ENCODE measurements around the gene ARHGAP5. TPM values are rescaled to one million over a fixed set of nuclear protein-coding genes. Genes with fewer than 3 reads are reported as not detected.
A peak's percentile ranks its signal among the peaks of the same experiment; 100 is the strongest.

Gene ARHGAP5
- polyA plus RNA-seq, 3 donors = 2.5 to 6.3 (median 4.3) TPM

DNA sequence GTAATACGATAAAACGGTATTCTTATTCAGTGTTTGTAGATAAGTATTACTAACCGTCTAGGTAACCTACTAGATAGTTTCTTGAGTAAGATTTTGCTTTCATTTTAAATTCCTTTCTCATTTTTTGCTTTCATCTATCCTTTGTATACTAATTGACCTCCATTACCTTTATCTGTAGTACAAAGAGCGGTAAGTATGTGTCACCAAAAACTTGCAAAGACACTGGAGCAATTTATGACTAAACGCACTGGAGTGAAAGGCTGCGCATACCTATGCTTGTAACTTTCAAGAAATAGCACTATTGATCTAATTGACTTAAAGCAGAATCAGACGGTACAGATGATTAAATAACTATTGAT is 1.7 kb downstream of the ARHGAP5 start:
- Histone ChIP-seq H3K27me3 (ENCODE audit: control insufficient read depth in 2 of 2, insufficient read depth in 2 of 2, low read length in 2 of 2) (peaks cover 12 to 30% of the 10 kb centered on the region in 2 donors), H4K20me1 (ENCODE audit: insufficient read depth, low read length) (peaks cover 3% of the 10 kb centered on the region), H3K4me1 (ENCODE audit: control insufficient read depth in 1 of 2, insufficient read depth in 2 of 2, low read length in 2 of 2) (peaks cover 16 to 26% of the 10 kb centered on the region in 2 donors), H3K9ac (ENCODE audit: insufficient read depth, low read length, poor library complexity, severe bottlenecking) (no peak overlapping the region), H3K4me3 (replicated peaks in 1 of 3; ENCODE audit: low read depth in 2 of 3, low read length in 3 of 3) (peak overlapping the region in 1 of 3 experiments; percentile 99), H3K27ac (ENCODE audit: low read depth in 1 of 2, low read length in 2 of 2) (no peak overlapping the region), H2AFZ (ENCODE audit: insufficient read depth, low read depth, low read length, poor library complexity, severe bottlenecking) (no peak overlapping the region), H3K9me3 (replicated peaks in 1 of 2; ENCODE audit: control insufficient read depth in 1 of 2, insufficient read depth in 1 of 2, low read length in 2 of 2) (no peaks in the 10 kb centered on the region), H3K36me3 (replicated peaks in 1 of 2; ENCODE audit: control insufficient read depth in 1 of 2, insufficient read depth in 2 of 2, low read length in 2 of 2) (no peaks in the 10 kb centered on the region), H3K79me2 (ENCODE audit: insufficient read depth, low read length) (peaks cover 13% of the 10 kb centered on the region), H3K4me2 (replicated peaks; ENCODE audit: extremely low read depth, low read length, poor library complexity, severe bottlenecking) (peak overlapping the region; percentile 99)
- Mint-ChIP-seq H3K27ac (no peak overlapping the region), H3K4me3 (peak overlapping the region in 1 of 2 donors; percentile 54), H3K9me3 (peaks cover 0 to 2% (median 0%) of the 10 kb centered on the region in 7 donors), H3K27me3 (ENCODE audit: low read depth in 3 of 3) (peaks cover 8 to 34% (median 21%) of the 10 kb centered on the region in 3 donors), H3K36me3 (peaks cover 0 to 6% of the 10 kb centered on the region in 2 donors), H3K4me1 (peaks cover 27% of the 10 kb centered on the region)
- 40% methylated on average over 1 of the region's 7 CpGs for WGBS (ENCODE audit: insufficient coverage)
- intact Hi-C loops (cut with micrococcal nuclease) = loop anchor here in 1 of 2 donors (2.0 to 10.0 kb wide), 2 partner anchors 176 to 1936 kb away; no protein-coding TSS in a partner anchor
- no peak for DNase-seq
- TF ChIP-seq, protein P1, sequence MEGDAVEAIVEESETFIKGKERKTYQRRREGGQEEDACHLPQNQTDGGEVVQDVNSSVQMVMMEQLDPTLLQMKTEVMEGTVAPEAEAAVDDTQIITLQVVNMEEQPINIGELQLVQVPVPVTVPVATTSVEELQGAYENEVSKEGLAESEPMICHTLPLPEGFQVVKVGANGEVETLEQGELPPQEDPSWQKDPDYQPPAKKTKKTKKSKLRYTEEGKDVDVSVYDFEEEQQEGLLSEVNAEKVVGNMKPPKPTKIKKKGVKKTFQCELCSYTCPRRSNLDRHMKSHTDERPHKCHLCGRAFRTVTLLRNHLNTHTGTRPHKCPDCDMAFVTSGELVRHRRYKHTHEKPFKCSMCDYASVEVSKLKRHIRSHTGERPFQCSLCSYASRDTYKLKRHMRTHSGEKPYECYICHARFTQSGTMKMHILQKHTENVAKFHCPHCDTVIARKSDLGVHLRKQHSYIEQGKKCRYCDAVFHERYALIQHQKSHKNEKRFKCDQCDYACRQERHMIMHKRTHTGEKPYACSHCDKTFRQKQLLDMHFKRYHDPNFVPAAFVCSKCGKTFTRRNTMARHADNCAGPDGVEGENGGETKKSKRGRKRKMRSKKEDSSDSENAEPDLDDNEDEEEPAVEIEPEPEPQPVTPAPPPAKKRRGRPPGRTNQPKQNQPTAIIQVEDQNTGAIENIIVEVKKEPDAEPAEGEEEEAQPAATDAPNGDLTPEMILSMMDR (IDR thresholded peaks at IDR 0.05) = no peak

DNA sequence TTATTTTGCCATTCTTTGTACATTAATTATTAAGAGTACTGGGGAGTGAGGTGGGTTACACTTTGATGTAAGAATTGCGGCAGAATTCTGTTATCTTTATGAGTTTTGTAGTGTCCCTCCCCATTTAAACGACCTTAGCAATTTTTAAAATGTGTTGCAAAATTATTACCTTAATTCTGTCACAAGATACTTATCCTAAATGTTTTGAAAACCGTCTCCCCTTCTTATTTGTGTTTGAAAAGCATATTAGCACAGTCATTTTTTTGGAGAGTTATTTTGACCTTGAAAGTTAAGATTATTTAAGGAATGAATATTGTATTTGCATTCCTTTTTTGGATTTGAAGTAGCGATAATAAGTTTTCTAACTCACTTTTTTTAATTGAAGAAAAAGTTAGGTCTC is 2.2 kb downstream of the ARHGAP5 start:
- intact Hi-C loops (cut with micrococcal nuclease) = loop anchor here in 1 of 2 donors (2.0 to 10.0 kb wide), 2 partner anchors 176 to 1936 kb away; no protein-coding TSS in a partner anchor
- WGBS (ENCODE audit: insufficient coverage) = no CpG with 5 or more reads among the region's 4 CpGs
- Histone ChIP-seq H3K4me2 (replicated peaks; ENCODE audit: extremely low read depth, low read length, poor library complexity, severe bottlenecking) (no peak overlapping the region), H3K36me3 (replicated peaks in 1 of 2; ENCODE audit: control insufficient read depth in 1 of 2, insufficient read depth in 2 of 2, low read length in 2 of 2) (no peaks in the 10 kb centered on the region), H3K79me2 (ENCODE audit: insufficient read depth, low read length) (peaks cover 13% of the 10 kb centered on the region), H2AFZ (ENCODE audit: insufficient read depth, low read depth, low read length, poor library complexity, severe bottlenecking) (no peak overlapping the region), H3K27me3 (ENCODE audit: control insufficient read depth in 2 of 2, insufficient read depth in 2 of 2, low read length in 2 of 2) (peaks cover 12 to 27% of the 10 kb centered on the region in 2 donors), H3K4me1 (ENCODE audit: control insufficient read depth in 1 of 2, insufficient read depth in 2 of 2, low read length in 2 of 2) (peaks cover 16 to 26% of the 10 kb centered on the region in 2 donors), H3K9me3 (replicated peaks in 1 of 2; ENCODE audit: control insufficient read depth in 1 of 2, insufficient read depth in 1 of 2, low read length in 2 of 2) (no peaks in the 10 kb centered on the region), H3K4me3 (replicated peaks in 1 of 3; ENCODE audit: low read depth in 2 of 3, low read length in 3 of 3) (no peak overlapping the region), H4K20me1 (ENCODE audit: insufficient read depth, low read length) (peaks cover 3% of the 10 kb centered on the region), H3K27ac (ENCODE audit: low read depth in 1 of 2, low read length in 2 of 2) (no peak overlapping the region), H3K9ac (ENCODE audit: insufficient read depth, low read length, poor library complexity, severe bottlenecking) (no peak overlapping the region)
- Mint-ChIP-seq H3K27ac (no peak overlapping the region), H3K9me3 (peaks cover 0 to 2% (median 0%) of the 10 kb centered on the region in 7 donors), H3K4me3 (peak overlapping the region in 1 of 2 donors; percentile 54), H3K36me3 (peaks cover 0 to 6% of the 10 kb centered on the region in 2 donors), H3K27me3 (ENCODE audit: low read depth in 3 of 3) (peaks cover 8 to 32% (median 21%) of the 10 kb centered on the region in 3 donors), H3K4me1 (peaks cover 27% of the 10 kb centered on the region)
- TF ChIP-seq, protein P1 (IDR thresholded peaks at IDR 0.05) = no peak
- DNase-seq = no peak

All from CD14-positive monocyte (primary cell).